ENCODE data around the gene IL1RAP. TPM values are rescaled to one million over a fixed set of nuclear protein-coding genes. Genes with fewer than 3 reads are reported as not detected.

Gene IL1RAP
- total RNA-seq, 1 donor from 2014 or later: 26.0 TPM

DNA sequence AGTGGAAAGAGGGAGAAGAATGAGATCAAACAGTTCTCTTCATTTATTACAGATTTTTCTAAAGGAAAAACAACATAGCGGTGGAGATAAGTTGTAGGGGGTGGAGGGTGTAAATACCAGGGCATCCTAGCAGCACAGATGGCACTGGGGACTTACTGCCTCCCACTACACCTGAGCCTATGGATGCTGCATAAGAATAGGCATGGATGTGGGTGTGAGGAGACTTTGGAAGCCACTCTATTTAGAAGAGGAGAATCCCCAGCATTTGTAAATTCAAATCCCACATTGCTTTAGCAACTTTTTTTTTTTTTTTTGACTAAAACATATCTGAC lies 27.4 kb upstream of the IL1RAP start:
- Histone ChIP-seq H3K27me3 (no peaks in the 10 kb centered on the region), H3K36me3 (no peaks in the 10 kb centered on the region), H3K9me3 (no peaks in the 10 kb centered on the region), H3K4me1 (no peaks in the 10 kb centered on the region), H3K4me3 (no peak overlapping the region), H3K27ac (no peak overlapping the region)
- TF ChIP-seq CTCF (IDR thresholded peaks at IDR 0.05) (no peak), POLR2AphosphoS5 (IDR thresholded peaks at IDR 0.05; ENCODE audit: insufficient read depth in 1 of 2, low read depth in 1 of 2) (no peak), POLR2A (IDR thresholded peaks at IDR 0.05) (no peak)
- DNase-seq (ENCODE audit: extremely low spot score in 2 of 2): no peak
- intact Hi-C loops (cut with DNase I): no loop called here

- no peak for DNase-seq (ENCODE audit: extremely low spot score in 2 of 2)
- H3K27me3 ChIP-seq: no peaks in the 10 kb centered on the region
- no peak overlapping the region for H3K27ac ChIP-seq
- H3K4me3 ChIP-seq: no peak overlapping the region
- H3K36me3 ChIP-seq: no peaks in the 10 kb centered on the region
- H3K9me3 ChIP-seq: no peaks in the 10 kb centered on the region
- TF ChIP-seq POLR2AphosphoS5 (IDR thresholded peaks at IDR 0.05; ENCODE audit: insufficient read depth in 1 of 2, low read depth in 1 of 2) (no peak), CTCF (IDR thresholded peaks at IDR 0.05) (no peak), POLR2A (IDR thresholded peaks at IDR 0.05) (no peak)
- H3K4me1 ChIP-seq: no peaks in the 10 kb centered on the region
- intact Hi-C loops (cut with DNase I): no loop called here
Observed at GRCh38 chr3:190486908-190487607, 26.8 kb upstream of the IL1RAP start.

DNA sequence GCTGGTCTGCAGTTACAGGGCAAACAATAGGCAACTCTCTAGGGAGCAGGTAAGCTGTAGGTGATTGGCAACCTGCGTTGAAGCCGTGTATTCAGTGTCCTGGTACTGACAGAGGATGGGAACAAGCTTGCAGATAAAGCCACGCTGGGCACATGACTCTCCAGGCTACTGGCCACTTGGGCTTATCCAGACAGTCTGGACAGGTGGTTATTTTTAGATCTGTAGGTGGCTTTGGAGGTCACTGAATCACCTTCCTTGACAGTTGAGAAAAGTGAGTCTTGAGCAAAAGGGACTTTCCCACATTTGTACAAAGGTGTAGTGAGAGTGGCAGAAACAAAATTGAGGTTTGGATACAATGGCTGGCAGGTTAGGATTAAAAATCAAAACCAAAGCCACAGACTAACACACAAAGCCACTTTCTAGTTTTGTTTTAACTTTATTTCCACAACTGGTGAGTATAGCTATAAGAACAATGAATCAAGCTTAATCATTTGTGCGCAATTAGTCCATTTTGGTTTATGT lies 22.3 kb upstream of the IL1RAP start:
- H3K4me1 ChIP-seq: no peaks in the 10 kb centered on the region
- H3K27me3 ChIP-seq: no peaks in the 10 kb centered on the region
- no peaks in the 10 kb centered on the region for H3K9me3 ChIP-seq
- no peaks in the 10 kb centered on the region for H3K36me3 ChIP-seq
- H3K4me3 ChIP-seq: no peak overlapping the region
- intact Hi-C loops (cut with DNase I): no loop called here
- DNase-seq (ENCODE audit: extremely low spot score in 2 of 2): no peak
- no peak for TF ChIP-seq CTCF (IDR thresholded peaks at IDR 0.05)
- TF ChIP-seq POLR2A (IDR thresholded peaks at IDR 0.05): no peak
- no peak for TF ChIP-seq POLR2AphosphoS5 (IDR thresholded peaks at IDR 0.05; ENCODE audit: insufficient read depth in 1 of 2, low read depth in 1 of 2)
- no peak overlapping the region for H3K27ac ChIP-seq

DNA sequence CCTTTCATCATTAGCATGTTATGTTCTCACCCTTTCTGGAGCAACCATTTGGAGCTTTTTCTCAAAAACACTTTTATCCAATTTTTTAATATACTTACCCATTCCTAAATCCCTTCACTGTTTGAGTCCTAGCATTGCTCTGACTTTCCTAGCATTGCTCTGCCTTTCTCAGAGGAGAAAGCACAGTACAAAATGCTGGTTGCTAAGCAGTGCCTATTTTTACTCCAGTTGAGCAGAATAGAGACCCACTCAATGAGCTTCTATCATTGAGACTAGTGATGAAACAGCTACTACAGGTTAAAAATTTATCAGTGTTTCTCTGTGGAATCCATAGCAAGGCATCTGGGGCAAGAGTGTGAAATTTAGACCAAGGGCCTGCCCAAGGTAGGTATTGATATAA lies 21.8 kb upstream of the IL1RAP start:
- Histone ChIP-seq H3K36me3 (no peaks in the 10 kb centered on the region), H3K4me1 (no peaks in the 10 kb centered on the region), H3K27ac (no peak overlapping the region), H3K9me3 (no peaks in the 10 kb centered on the region), H3K4me3 (no peak overlapping the region), H3K27me3 (no peaks in the 10 kb centered on the region)
- intact Hi-C loops (cut with DNase I): no loop called here
- TF ChIP-seq POLR2A (IDR thresholded peaks at IDR 0.05): no peak
- no peak for TF ChIP-seq POLR2AphosphoS5 (IDR thresholded peaks at IDR 0.05; ENCODE audit: insufficient read depth in 1 of 2, low read depth in 1 of 2)
- no peak for TF ChIP-seq CTCF (IDR thresholded peaks at IDR 0.05)
- no peak for DNase-seq (ENCODE audit: extremely low spot score in 2 of 2)

- TF ChIP-seq POLR2A (IDR thresholded peaks at IDR 0.05): no peak
- no peak for TF ChIP-seq CTCF (IDR thresholded peaks at IDR 0.05)
- TF ChIP-seq POLR2AphosphoS5 (IDR thresholded peaks at IDR 0.05; ENCODE audit: insufficient read depth in 1 of 2, low read depth in 1 of 2): no peak
- H3K27ac ChIP-seq: no peak overlapping the region
- no peaks in the 10 kb centered on the region for H3K36me3 ChIP-seq
- H3K4me1 ChIP-seq: no peaks in the 10 kb centered on the region
- intact Hi-C loops (cut with DNase I): no loop called here
- H3K27me3 ChIP-seq: no peaks in the 10 kb centered on the region
- no peaks in the 10 kb centered on the region for H3K9me3 ChIP-seq
- no peak overlapping the region for H3K4me3 ChIP-seq
- DNase-seq (ENCODE audit: extremely low spot score in 2 of 2): no peak
Observed at GRCh38 chr3:190492966-190493365, 20.9 kb upstream of the IL1RAP start.

All from vagina (tissue), 2 donors.